Colonic mucosa (tissue), 4 donors: Measurements from ENCODE around the gene PAX2. TPM values are rescaled to one million over a fixed set of nuclear protein-coding genes. Genes with fewer than 3 reads are reported as not detected.

ENCODE experiments used
- DNase-seq: peaks from one replicate; pipeline ENCODE4 v3.0.0-alpha.2; 2020
- H3K27ac ChIP-seq: fragments of 200-600 bp; one replicate; pipeline ENCODE4 v1.8.0; 2021
- H3K27me3 ChIP-seq: fragments of 200-600 bp; one replicate; pipeline ENCODE4 v1.8.0; 2021
- H3K36me3 ChIP-seq: fragments of 200-600 bp; one replicate; pipeline ENCODE4 v1.8.0; 2021
- H3K4me1 ChIP-seq: fragments of 200-600 bp; one replicate; pipeline ENCODE4 v1.8.0; 2021; ENCODE audit warnings: mild to moderate bottlenecking
- H3K4me3 ChIP-seq: fragments of 200-600 bp; one replicate; pipeline ENCODE4 v1.8.0; 2021
- H3K9ac ChIP-seq, 2 donors: one replicate each; pipeline ENCODE4 v1.7.0; 2013; ENCODE audit warnings: control low read depth in 2 of 2, low read depth in 2 of 2, low read length in 2 of 2
- H3K9me3 ChIP-seq: fragments of 200-600 bp; one replicate; pipeline ENCODE4 v1.8.0; 2021
- intact Hi-C: fragments of 100-400 bp; cut with DNase I; formaldehyde crosslinking; loops from one replicate; pipeline ENCODE4 v1.14.1; 2022
- total RNA-seq, 2 donors: library from RNA; stranded (reverse); fragmentation: NEBNext Ultra II Directional in 1 of 2; extraction: Animal tissue kit (Norgen Biotek cat#: 25700) in 1 of 2; gene quantifications; one replicate each; pipeline ENCODE4 v1.2.1, GENCODE V29; 2021
- TF ChIP-seq, protein P1 (sequence below): fragments of 200-600 bp; IDR thresholded peaks from one replicate; pipeline ENCODE4 v1.8.0; 2022; ENCODE audit warnings: antibody characterized with exemption, mild to moderate bottlenecking
- donor health status: healthy.
- donor health status: DM: no; HTN: no; CAD: no.
- donor health status: DM: no; HTN: no; CAD: no.

Gene PAX2
- total RNA-seq, 2 donors from 2014 or later, result 0.15 TPM; not detected in 1

DNA sequence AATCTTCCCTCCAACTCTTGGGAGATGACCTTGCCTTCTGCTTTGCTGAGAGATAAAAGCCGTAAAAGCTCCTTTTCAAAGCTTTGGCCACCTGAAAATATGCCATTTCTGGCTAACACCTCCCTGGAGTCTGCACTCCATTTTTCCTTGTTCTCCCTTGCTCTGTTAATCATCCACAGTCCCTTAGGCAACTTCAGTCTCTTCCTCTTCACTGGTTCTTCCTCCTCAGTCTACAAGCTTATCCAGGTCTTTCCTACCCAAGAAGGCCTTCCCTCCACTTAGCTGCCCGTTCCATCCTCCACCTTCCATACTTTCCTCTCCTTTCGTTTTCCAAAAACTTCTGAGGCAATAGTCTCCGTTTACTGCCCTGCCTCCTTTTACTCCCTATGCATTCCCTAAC, 30.5 kb downstream of the PAX2 start:
- TF ChIP-seq, protein P1, sequence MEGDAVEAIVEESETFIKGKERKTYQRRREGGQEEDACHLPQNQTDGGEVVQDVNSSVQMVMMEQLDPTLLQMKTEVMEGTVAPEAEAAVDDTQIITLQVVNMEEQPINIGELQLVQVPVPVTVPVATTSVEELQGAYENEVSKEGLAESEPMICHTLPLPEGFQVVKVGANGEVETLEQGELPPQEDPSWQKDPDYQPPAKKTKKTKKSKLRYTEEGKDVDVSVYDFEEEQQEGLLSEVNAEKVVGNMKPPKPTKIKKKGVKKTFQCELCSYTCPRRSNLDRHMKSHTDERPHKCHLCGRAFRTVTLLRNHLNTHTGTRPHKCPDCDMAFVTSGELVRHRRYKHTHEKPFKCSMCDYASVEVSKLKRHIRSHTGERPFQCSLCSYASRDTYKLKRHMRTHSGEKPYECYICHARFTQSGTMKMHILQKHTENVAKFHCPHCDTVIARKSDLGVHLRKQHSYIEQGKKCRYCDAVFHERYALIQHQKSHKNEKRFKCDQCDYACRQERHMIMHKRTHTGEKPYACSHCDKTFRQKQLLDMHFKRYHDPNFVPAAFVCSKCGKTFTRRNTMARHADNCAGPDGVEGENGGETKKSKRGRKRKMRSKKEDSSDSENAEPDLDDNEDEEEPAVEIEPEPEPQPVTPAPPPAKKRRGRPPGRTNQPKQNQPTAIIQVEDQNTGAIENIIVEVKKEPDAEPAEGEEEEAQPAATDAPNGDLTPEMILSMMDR, result no peak
- Histone ChIP-seq H3K9me3 (no peaks in the 10 kb centered on the region), H3K27me3 (no peaks in the 10 kb centered on the region), H3K4me1 (no peaks in the 10 kb centered on the region), H3K9ac (no peak overlapping the region), H3K27ac (no peak overlapping the region), H3K36me3 (no peaks in the 10 kb centered on the region), H3K4me3 (no peak overlapping the region)
- DNase-seq, result no peak
- intact Hi-C loops, result no loop called here

DNA sequence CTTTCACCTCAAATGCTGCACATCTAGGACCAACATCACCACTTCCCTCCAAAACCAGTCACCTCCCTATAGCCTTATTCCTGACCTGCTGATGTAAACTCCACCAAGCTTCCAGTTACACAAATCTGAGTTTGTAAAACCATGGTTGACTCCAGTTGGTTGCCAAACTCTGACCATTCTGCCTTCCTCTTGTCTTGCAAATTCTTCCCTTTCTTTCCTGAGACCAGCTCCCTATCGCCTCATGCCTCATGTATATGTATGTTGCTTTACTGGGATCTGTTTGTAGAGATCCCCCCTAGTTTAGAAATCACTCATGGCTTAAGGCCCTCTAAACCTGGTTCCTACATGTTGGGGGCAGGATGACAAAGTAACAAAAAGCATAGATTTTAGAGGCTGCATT, 31.3 kb downstream of the PAX2 start:
- Histone ChIP-seq H3K4me1 (no peaks in the 10 kb centered on the region), H3K27me3 (no peaks in the 10 kb centered on the region), H3K4me3 (no peak overlapping the region), H3K36me3 (no peaks in the 10 kb centered on the region), H3K27ac (no peak overlapping the region), H3K9ac (no peak overlapping the region), H3K9me3 (no peaks in the 10 kb centered on the region)
- intact Hi-C loops, result no loop called here
- TF ChIP-seq, protein P1, result no peak
- no peak for DNase-seq

DNA sequence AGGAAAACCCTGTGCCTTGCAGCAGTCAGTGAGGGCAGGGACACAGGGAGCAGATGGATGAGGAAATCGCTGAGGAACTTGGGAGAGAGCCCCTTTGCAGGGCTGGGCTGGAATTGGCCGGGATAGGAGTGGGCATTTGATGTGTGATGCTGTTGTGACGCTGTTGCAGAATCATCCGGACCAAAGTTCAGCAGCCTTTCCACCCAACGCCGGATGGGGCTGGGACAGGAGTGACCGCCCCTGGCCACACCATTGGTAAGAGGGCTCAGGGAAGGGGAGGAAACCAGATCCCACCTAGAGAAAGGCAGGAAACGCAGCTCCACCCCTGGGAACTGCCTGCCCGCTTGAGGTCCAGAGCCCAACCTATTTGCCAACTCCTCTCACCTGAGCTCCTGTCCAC, 33.9 kb downstream of the PAX2 start:
- Histone ChIP-seq H3K4me1 (no peaks in the 10 kb centered on the region), H3K4me3 (no peak overlapping the region), H3K9ac (no peak overlapping the region), H3K27me3 (no peaks in the 10 kb centered on the region), H3K36me3 (no peaks in the 10 kb centered on the region), H3K9me3 (no peaks in the 10 kb centered on the region), H3K27ac (no peak overlapping the region)
- TF ChIP-seq, protein P1, result no peak
- DNase-seq, result no peak
- intact Hi-C loops, result no loop called here

DNA sequence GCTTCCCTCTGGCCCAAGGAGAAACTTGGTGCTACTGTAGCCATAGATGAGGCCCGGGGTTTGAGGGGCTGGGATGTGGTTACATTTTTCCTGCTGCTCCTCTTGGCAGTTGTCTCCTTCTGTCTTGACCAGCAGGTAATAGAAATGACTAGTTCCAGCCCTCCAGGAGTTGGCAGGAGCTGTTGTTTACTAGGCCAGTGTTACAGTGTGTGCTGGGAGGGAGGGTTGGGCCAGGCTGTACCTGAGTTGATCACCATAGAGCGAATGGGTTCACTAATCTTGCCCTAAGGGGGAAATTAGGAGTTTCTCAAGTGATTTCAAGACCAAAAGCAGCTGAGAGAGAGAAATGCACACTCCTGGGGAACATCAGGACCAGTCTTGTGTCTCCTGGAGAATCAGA, 34.9 kb downstream of the PAX2 start:
- H3K4me1 ChIP-seq, result no peaks in the 10 kb centered on the region
- no peak for DNase-seq
- H3K36me3 ChIP-seq, result no peaks in the 10 kb centered on the region
- no peaks in the 10 kb centered on the region for H3K27me3 ChIP-seq
- H3K4me3 ChIP-seq, result no peak overlapping the region
- intact Hi-C loops, result no loop called here
- no peak overlapping the region for H3K9ac ChIP-seq
- TF ChIP-seq, protein P1, result no peak
- H3K9me3 ChIP-seq, result no peaks in the 10 kb centered on the region
- no peak overlapping the region for H3K27ac ChIP-seq

DNA sequence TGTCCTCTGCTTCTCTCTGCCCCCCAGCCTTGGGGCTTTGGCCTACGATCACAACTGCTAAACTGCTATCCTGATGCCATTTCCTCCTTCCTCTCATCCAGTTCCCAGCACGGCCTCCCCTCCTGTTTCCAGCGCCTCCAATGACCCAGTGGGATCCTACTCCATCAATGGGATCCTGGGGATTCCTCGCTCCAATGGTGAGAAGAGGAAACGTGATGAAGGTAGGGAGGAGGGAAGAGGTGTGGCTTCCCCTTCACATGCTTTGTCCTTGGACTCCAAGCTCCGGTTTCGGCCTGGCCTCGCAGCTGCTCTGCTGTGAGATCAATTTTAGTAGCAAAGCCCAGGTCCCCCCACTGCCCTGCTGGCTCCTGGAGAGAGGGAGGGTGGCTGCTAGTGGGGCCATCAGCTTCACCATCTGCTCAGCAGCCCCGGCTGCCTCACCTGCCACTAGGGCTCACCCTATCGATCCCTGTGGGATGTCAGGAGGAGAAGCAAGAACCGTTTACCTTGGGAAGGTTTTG, 35.8 kb downstream of the PAX2 start:
- intact Hi-C loops, result no loop called here
- no peak overlapping the region for H3K4me3 ChIP-seq
- DNase-seq, result no peak
- no peaks in the 10 kb centered on the region for H3K4me1 ChIP-seq
- H3K27me3 ChIP-seq, result no peaks in the 10 kb centered on the region
- H3K36me3 ChIP-seq, result no peaks in the 10 kb centered on the region
- no peak overlapping the region for H3K27ac ChIP-seq
- H3K9me3 ChIP-seq, result no peaks in the 10 kb centered on the region
- H3K9ac ChIP-seq, result no peak overlapping the region
- TF ChIP-seq, protein P1, result no peak
